Aorta (tissue), 5 donors: Measurements from ENCODE around the gene ARMH3. TPM values are rescaled to one million over a fixed set of nuclear protein-coding genes. Genes with fewer than 3 reads are reported as not detected.

ENCODE experiments used
- ATAC-seq: fragments of 200-7000 bp; cut with Tn5 transposase; one replicate; pipeline ENCODE4 v1.9.1; 2022; ENCODE audit warnings: moderate library complexity; ENCODE audit not compliant: low FRiP score
- DNase-seq, 2 donors: peaks; one replicate each; pipeline ENCODE4 v3.0.0-alpha.2; 2020
- H3K27ac ChIP-seq, 2 donors: one replicate each; pipeline ENCODE4 v1.5.1; 2013; ENCODE audit warnings: low read length in 2 of 2, mild to moderate bottlenecking in 2 of 2, moderate library complexity in 2 of 2, control low read depth in 1 of 2, inconsistent platforms in 1 of 2, low read depth in 1 of 2
- H3K27me3 ChIP-seq, 2 donors: one replicate each; pipeline ENCODE4 v1.6.1; 2013; ENCODE audit warnings: control low read depth in 1 of 2, low read length in 1 of 2, mild to moderate bottlenecking in 1 of 2, moderate library complexity in 1 of 2; ENCODE audit not compliant: insufficient read depth in 2 of 2, control insufficient read depth in 1 of 2
- H3K36me3 ChIP-seq, 2 donors: one replicate each; pipeline ENCODE4 v1.6.1; 2013; ENCODE audit warnings: control low read depth in 1 of 2, low read length in 1 of 2, mild to moderate bottlenecking in 1 of 2; ENCODE audit not compliant: insufficient read depth in 2 of 2, control insufficient read depth in 1 of 2
- H3K4me1 ChIP-seq, 2 donors: one replicate each; pipeline ENCODE4 v1.6.1; 2013; ENCODE audit warnings: low read length in 2 of 2, control low read depth in 1 of 2, mild to moderate bottlenecking in 1 of 2, moderate library complexity in 1 of 2; ENCODE audit not compliant: insufficient read depth in 2 of 2, control insufficient read depth in 1 of 2
- H3K4me3 ChIP-seq, 2 donors: one replicate each; pipeline ENCODE4 v1.5.1; 2013; ENCODE audit warnings: low read length in 2 of 2, control low read depth in 1 of 2, mild to moderate bottlenecking in 1 of 2
- H3K9me3 ChIP-seq: one replicate; pipeline ENCODE4 v1.6.1; 2013; ENCODE audit warnings: mild to moderate bottlenecking, low read length; ENCODE audit not compliant: control insufficient read depth
- WGBS, 2 donors: extraction: QIAGEN DNeasy Blood & Tissue Kit; methylation state at CpG; one replicate each; pipeline ENCODE4 v1.1.7; 2013; 5-methylcytosine and 5-hydroxymethylcytosine counted together
- intact Hi-C, 2 donors: fragments of 100-400 bp; cut with DNase I; formaldehyde crosslinking; loops; one replicate each; pipeline versions ENCODE4 v1.14.2 to v1.15.0; 2022
- polyA plus RNA-seq, 2 donors: library from polyadenylated mRNA; stranded (reverse); fragments of 200-250 nt; gene quantifications; one replicate each; pipeline ENCODE4 v1.2.3, GENCODE V29; 2013
- total RNA-seq, 2 donors: library from RNA; stranded (reverse); fragmentation: NEBNext Ultra II Directional; extraction: Animal tissue kit (Norgen Biotek cat#: 25700); gene quantifications; one replicate each; pipeline ENCODE4 v1.2.1, GENCODE V29; 2021
- donor health status: healthy with polysubstance abuse.
- donor health status: Bipolar disorder and iron deficiency.
- donor health status: DM: no; HTN: no; CAD: no.
- donor health status: DM: no; HTN: no; CAD: no.
- donor health status: DM: yes; HTN: yes; CAD: no.

The ARMH3 gene
- total and polyA plus RNA-seq, 4 donors = 8.6 to 26.9 (median 17.2) TPM

DNA sequence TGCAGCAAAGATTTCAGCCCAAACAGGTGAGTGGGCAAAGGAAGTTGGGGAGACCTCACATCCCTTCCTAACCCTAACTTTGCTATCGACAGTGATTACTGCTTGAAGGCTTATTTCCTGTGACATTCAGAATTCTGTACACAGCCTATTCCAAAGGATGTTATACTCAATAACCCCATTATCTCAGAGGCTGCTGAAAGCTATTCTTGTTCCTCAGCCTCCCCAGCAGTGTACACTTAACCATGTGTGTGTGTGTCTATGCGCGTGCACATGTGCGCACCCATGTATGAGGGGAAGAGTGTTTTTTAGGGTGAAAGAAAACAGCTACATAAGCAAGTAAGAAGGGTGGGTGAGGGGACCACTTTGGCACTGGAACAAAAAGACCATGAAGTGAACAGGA lies 122.0 kb downstream of the ARMH3 start:
- Histone ChIP-seq H3K36me3 (no peaks in the 10 kb centered on the region), H3K4me3 (no peak overlapping the region), H3K4me1 (peaks cover 6 to 8% of the 10 kb centered on the region in 2 donors), H3K27me3 (no peaks in the 10 kb centered on the region), H3K9me3 (no peaks in the 10 kb centered on the region), H3K27ac (no peak overlapping the region)
- intact Hi-C loops = no loop called here
- ATAC-seq = no peak
- WGBS, 2 donors = 94 to 96% methylated on average over 4 of the region's 4 CpGs
- DNase-seq = no peak

DNA sequence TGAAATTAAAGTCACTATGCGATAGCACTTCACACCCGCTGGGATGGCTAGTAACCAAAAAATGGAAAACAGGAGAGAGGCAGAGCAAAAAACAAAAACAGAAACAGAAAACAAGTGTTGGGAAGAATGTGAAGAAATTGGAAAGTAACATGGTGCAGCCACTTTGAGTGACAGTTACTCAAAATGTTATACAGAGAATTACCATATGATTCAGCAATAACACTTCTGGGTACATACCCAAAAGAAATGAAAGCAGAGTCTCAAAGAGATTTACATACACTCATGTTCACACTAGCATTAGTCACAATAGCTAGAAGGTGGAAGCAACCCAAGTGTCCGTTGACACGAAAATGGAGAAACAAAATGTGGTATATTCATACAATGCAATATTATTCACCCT lies 123.8 kb downstream of the ARMH3 start:
- no peaks in the 10 kb centered on the region for H3K9me3 ChIP-seq
- H3K27me3 ChIP-seq = no peaks in the 10 kb centered on the region
- H3K4me1 ChIP-seq = no peaks in the 10 kb centered on the region
- intact Hi-C loops = no loop called here
- H3K36me3 ChIP-seq = no peaks in the 10 kb centered on the region
- H3K4me3 ChIP-seq = no peak overlapping the region
- WGBS, 2 donors = 98% methylated on average over 4 of the region's 4 CpGs
- DNase-seq = no peak
- H3K27ac ChIP-seq = no peak overlapping the region
- ATAC-seq = no peak

DNA sequence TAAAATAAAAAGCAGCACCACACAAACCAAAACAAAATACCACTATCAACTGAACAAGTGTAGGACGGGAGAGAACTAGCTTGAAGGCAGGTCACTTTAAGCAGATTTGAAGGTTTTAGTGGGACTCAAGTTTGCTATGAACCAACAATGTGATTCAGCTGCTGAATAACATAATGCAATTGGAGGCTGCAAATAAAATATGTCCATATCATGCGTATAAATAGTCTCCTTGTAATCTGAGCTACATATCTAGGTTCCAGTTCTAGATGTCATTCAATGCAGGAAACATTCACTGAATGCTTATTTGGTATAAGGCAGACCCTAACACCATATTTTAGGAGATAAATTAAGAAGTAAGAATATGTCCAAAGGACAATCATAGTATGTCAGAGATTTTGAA lies 130.9 kb downstream of the ARMH3 start:
- intact Hi-C loops = no loop called here
- H3K27me3 ChIP-seq = no peaks in the 10 kb centered on the region
- no peaks in the 10 kb centered on the region for H3K9me3 ChIP-seq
- no peak overlapping the region for H3K4me3 ChIP-seq
- DNase-seq = no peak
- no peak overlapping the region for H3K27ac ChIP-seq
- H3K36me3 ChIP-seq = no peaks in the 10 kb centered on the region
- no peaks in the 10 kb centered on the region for H3K4me1 ChIP-seq
- ATAC-seq = no peak
- WGBS, 2 donors = 95% methylated on average over 2 of the region's 2 CpGs

DNA sequence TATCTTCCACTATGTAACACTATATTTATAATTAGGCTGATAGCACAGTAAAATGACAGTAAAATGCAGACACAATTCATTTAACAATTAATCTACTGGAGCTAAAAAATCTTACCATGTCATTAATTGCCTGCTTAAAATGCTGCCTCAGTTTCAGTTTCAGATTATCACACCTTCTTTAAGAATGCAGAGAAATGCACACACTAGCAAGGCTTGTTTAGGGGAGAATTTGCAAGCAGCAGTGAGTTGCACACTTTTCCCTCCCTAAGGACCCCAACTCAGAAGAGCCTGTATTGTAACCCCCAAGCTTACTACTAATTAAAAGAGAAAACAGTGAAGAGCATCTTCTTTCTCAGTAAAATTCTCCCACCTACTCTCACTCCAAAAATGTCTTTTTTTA lies 132.7 kb downstream of the ARMH3 start:
- no peak overlapping the region for H3K4me3 ChIP-seq
- no peaks in the 10 kb centered on the region for H3K27me3 ChIP-seq
- no peaks in the 10 kb centered on the region for H3K4me1 ChIP-seq
- no peaks in the 10 kb centered on the region for H3K36me3 ChIP-seq
- no peak overlapping the region for H3K27ac ChIP-seq
- intact Hi-C loops = no loop called here
- H3K9me3 ChIP-seq = no peaks in the 10 kb centered on the region
- DNase-seq (no peak), ATAC-seq (no peak)

DNA sequence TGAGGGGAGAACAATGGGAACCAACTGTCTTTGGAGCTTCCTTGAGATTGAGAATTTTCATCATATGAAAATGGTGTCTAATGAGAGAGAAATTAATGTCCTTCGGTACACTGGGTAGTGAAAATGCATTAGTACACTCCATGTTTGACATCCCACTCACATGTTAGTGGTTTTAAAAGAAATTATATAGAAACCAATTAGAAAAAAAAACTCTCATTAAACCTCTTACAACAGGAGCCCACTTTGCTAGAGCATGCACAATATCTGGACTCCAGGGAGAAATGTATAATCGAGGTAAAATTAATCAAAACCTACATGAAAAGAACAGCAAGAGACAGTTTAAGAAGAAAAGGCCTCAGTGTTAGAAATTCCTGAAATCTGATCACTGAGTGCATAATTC lies 133.1 kb downstream of the ARMH3 start:
- Histone ChIP-seq H3K36me3 (no peaks in the 10 kb centered on the region), H3K4me3 (no peak overlapping the region), H3K27ac (no peak overlapping the region), H3K9me3 (no peaks in the 10 kb centered on the region), H3K4me1 (no peaks in the 10 kb centered on the region), H3K27me3 (no peaks in the 10 kb centered on the region)
- ATAC-seq (no peak), DNase-seq (no peak)
- intact Hi-C loops = no loop called here
- WGBS, 2 donors = 88 to 92% methylated on average over 2 of the region's 2 CpGs

DNA sequence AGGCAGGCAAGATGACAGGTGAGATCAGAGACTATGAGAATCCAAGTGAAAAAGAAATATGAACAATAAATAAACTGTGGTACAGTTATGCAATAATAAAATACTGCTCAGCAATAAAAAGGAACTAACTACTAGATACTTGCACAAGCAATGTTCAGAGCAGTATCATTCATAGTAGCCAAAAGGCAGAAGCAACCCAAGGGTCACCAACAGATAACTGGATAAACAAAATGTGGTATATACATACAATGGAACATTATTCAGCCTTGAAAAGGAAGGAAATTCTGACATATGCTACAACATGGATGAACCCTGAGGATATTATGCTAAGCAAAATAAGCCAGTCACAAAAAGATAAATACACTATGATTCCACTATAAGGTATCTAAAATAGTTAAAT lies 135.4 kb downstream of the ARMH3 start:
- intact Hi-C loops = no loop called here
- Histone ChIP-seq H3K9me3 (no peaks in the 10 kb centered on the region), H3K27ac (no peak overlapping the region), H3K4me3 (no peak overlapping the region), H3K27me3 (no peaks in the 10 kb centered on the region), H3K4me1 (no peaks in the 10 kb centered on the region), H3K36me3 (no peaks in the 10 kb centered on the region)
- ATAC-seq (no peak), DNase-seq (no peak)

DNA sequence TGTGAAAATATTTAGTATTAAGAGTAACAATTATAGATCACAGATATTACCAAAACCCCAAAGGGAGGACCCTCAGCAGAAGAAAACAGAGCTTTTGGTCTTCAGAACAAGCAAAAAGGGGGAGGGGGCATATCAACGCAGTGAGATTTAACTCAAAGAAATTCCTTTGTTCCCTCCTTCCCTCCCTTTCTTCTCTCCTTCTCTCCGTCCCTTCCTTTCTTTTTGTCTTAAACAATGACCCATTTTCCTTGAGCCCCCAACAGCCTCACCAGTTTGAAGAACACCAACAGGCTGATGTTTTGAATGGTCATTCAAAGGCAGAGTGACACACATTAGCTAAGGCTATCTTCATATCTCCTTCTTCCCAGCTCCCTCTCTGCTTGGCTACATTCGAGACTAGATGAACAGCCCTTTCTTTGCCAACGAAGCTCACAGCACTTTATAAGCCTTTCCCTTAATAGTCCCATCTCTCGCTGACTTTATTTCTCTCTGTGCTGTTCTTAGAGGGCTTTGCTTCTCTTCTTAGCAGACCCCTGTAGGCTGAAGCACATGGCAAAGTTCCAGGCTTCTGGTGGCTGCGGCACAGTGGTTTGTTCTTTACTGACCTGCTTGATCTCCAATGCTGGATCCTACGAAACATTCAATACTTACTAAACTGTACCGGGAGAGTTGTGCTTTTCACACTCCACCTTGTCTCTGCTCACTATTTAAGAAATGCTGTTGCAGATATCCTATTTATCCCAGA lies 136.8 kb downstream of the ARMH3 start:
- intact Hi-C loops = no loop called here
- Histone ChIP-seq H3K4me1 (no peaks in the 10 kb centered on the region), H3K9me3 (no peaks in the 10 kb centered on the region), H3K4me3 (no peak overlapping the region), H3K36me3 (no peaks in the 10 kb centered on the region), H3K27ac (no peak overlapping the region), H3K27me3 (no peaks in the 10 kb centered on the region)
- DNase-seq (no peak), ATAC-seq (no peak)
- WGBS, 2 donors = 84 to 87% methylated on average over 8 of the region's 8 CpGs

DNA sequence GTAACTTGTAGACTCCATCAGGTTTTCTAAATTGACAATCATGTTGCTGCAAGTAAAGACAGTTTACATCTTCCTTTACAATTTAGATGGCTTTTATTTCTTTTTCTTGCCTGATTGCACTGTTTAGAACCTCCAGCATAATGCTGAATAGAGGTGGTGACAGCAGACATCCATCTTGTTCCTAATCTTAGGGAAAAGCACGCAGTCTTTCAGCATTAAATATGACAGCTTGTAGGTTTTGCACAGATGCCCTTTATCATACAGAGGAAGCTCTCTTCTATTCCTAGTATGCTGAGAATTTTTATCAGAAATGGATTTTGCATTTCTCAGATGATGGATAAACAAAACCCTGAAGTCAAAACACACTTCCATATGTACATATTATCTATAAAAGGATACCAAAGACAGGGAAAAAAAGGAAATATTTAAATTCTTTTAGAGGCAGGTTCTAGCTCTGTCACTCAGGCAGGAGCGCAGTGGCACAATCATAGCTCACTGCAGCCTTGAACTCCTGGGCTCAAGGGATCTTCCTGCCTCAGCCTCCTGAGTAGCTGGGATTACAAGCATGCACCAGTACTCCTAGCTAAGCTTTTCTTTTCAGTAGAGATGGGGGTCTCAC lies 143.3 kb downstream of the ARMH3 start:
- intact Hi-C loops = no loop called here
- Histone ChIP-seq H3K27ac (no peak overlapping the region), H3K4me3 (no peak overlapping the region), H3K4me1 (no peaks in the 10 kb centered on the region), H3K9me3 (no peaks in the 10 kb centered on the region), H3K36me3 (peaks cover 0 to 1% of the 10 kb centered on the region in 2 donors), H3K27me3 (no peaks in the 10 kb centered on the region)
- DNase-seq = no peak
- ATAC-seq = no peak
- 70 to 74% methylated on average over 2 of the region's 2 CpGs for WGBS, 2 donors

DNA sequence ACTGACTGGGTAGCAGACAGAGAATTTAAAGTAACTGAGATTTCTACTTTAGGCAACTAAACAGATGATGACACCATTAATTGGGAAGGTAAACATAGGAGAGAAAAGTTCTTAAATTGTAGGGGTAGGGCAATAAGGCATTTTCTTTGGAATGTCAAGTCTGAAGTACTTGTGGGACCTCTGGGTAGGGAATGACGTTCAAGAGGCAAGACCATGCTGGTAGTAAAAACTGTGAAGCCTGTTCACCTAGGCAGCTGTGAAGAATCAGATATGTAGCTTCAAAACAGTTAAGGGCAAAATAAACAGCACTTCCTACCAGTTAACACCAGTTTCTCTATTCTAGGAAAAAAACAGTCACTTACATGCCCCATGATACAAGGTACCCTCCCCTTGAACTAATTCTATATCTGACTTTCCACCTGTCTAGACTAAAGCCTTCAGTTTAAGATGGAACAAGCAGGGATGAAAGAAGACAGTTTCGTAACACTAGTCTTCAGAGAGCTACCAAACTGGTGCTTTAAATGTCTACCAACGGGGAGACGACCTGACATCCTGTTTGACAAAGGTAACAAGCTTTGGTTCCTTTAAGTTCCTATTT lies 149.3 kb downstream of the ARMH3 start:
- no peak for ATAC-seq
- no peak for DNase-seq
- H3K27me3 ChIP-seq = no peaks in the 10 kb centered on the region
- intact Hi-C loops = no loop called here
- no peak overlapping the region for H3K4me3 ChIP-seq
- WGBS, 2 donors = 93% methylated on average over 4 of the region's 4 CpGs
- no peaks in the 10 kb centered on the region for H3K4me1 ChIP-seq
- no peaks in the 10 kb centered on the region for H3K9me3 ChIP-seq
- peaks cover 0 to 1% of the 10 kb centered on the region in 2 donors for H3K36me3 ChIP-seq
- no peak overlapping the region for H3K27ac ChIP-seq
